Mesothelial cell of epicardium (in vitro differentiated cells): ENCODE measurements around the gene TRIM17. TPM values are rescaled to one million over a fixed set of nuclear protein-coding genes. Genes with fewer than 3 reads are reported as not detected.

Source experiments
- DNase-seq, 2 experiments: peaks; one replicate each; pipeline ENCODE4 v3.0.0; 2021; ENCODE audit warnings: low spot score in 2 of 2; ENCODE audit not compliant: unreplicated experiment in 2 of 2
- H3K27ac Mint-ChIP-seq: 2 replicates; pipeline ENCODE4 v1.8.0; 2021; ENCODE audit warnings: mixed read lengths
- H3K27me3 Mint-ChIP-seq: 2 replicates; pipeline ENCODE4 v1.8.0; 2021; ENCODE audit warnings: low read depth, mixed read lengths
- H3K36me3 Mint-ChIP-seq: 2 replicates; pipeline ENCODE4 v1.8.0; 2021; ENCODE audit warnings: mixed read lengths
- H3K4me1 Mint-ChIP-seq: 2 replicates; pipeline ENCODE4 v1.8.0; 2021; ENCODE audit warnings: mixed read lengths
- H3K4me3 Mint-ChIP-seq: 2 replicates; pipeline ENCODE4 v1.8.0; 2021; ENCODE audit warnings: mild to moderate bottlenecking, moderate library complexity, mixed read lengths
- H3K9me3 Mint-ChIP-seq: 2 replicates; pipeline ENCODE4 v1.8.0; 2021; ENCODE audit warnings: mixed read lengths
- CTCF ChIP-seq: fragments of 200-600 bp; sonication (generic); IDR thresholded peaks from one replicate; pipeline ENCODE4 v1.5.0; 2021; ENCODE audit warnings: antibody characterized with exemption; ENCODE audit not compliant: unreplicated experiment
- total RNA-seq: library from RNA; stranded (reverse); gene quantifications from 3 replicates; pipeline ENCODE4 v1.2.1, GENCODE V29; 2021

TRIM17 gene
- total RNA-seq, 1 donor from 2014 or later, result 30.6 TPM

DNA sequence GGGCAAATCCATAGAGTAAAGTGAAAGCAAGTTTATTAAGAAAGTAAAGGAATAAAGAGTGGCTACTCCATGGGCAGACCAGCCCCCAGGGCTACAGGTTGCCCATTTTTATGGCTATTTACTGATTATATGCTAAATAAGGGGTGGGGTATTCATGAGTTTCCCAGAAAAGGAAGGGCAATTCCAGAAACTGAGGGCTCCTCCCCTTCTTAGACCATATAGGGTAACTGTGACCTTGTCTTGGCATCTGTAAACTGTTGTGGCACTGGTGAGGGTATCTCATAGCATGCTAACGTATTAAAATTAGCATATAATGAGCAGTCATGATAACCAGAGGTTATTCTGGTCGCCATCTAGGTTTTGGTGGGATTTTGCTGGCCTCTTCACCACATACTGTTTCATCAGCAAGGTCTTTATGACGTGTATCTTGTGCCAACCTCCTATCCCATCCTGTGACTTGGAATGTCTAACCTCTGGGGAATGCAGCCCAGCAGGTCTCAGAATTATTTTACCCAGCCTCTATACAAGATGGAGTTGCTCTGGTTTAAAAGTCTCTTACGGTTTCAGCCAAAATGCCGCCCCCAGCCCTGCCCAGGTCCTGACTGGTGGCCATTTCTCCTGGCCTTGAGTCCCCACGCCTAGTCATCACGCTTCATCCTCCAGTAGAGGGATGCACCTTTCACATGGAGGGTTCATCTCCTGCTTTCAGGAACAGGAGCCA lies 982 bp upstream of the TRIM17 start:
- Mint-ChIP-seq H3K36me3 (no peaks in the 10 kb centered on the region), H3K27me3 (no peaks in the 10 kb centered on the region), H3K27ac (peak overlapping the region; percentile 54), H3K4me1 (peaks cover 44% of the 10 kb centered on the region), H3K9me3 (peaks cover 5% of the 10 kb centered on the region), H3K4me3 (peak overlapping the region; percentile 74)
- TF ChIP-seq CTCF, result no peak
- no peak for DNase-seq

DNA sequence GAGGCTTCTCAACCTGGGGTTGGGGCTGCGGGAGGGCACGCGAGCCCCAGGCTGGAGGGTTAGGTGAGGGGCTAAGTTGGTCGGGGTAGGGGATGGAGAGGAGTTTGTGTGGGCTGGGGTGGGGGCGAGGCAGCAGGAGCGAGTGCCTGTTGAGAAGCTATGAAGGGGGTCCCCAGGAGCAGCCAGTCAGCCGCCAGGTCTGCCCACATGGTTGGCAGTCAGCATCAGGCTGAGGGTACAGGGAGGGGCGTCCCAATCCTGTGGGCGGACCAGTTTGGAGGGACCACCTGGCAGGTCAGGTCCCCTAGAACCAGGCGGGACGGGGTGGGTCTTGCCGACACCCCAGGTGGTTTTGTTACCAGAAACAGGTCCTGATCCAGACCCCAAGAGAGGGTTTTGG lies 400 bp upstream of the TRIM17 start:
- Mint-ChIP-seq H3K4me3 (peak overlapping the region; percentile 74), H3K36me3 (no peaks in the 10 kb centered on the region), H3K27me3 (no peaks in the 10 kb centered on the region), H3K9me3 (peaks cover 5% of the 10 kb centered on the region), H3K4me1 (peaks cover 49% of the 10 kb centered on the region), H3K27ac (peak overlapping the region; percentile 54)
- no peak for DNase-seq
- TF ChIP-seq CTCF, result no peak

DNA sequence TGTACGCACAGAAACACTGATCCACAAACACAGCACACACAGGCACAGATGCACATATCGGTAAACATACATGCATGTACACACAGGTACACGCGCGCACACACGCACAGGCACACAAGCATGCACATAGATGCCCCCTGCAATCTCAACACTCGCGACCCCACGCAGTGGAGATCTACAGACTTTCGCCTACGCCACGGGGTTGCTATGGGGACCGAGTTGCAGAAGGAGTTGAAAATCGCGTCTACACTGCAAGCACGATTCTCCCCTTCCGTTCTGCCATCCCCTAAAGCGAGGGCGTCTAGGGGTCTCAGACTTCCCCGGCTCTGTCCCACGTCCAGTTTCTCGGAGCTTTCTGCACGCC lies 826 bp downstream of the TRIM17 start:
- DNase-seq, result no peak
- H3K27ac Mint-ChIP-seq, result peak overlapping the region; percentile 56
- TF ChIP-seq CTCF, result no peak
- peaks cover 5% of the 10 kb centered on the region for H3K9me3 Mint-ChIP-seq
- peaks cover 50% of the 10 kb centered on the region for H3K4me1 Mint-ChIP-seq
- H3K27me3 Mint-ChIP-seq, result no peaks in the 10 kb centered on the region
- H3K36me3 Mint-ChIP-seq, result no peaks in the 10 kb centered on the region
- peak overlapping the region; percentile 64 for H3K4me3 Mint-ChIP-seq

GRCh38 chr1:228415221-228415620 lies 1.4 kb downstream of the TRIM17 start:
- Mint-ChIP-seq H3K4me3 (peak overlapping the region; percentile 64), H3K36me3 (peaks cover 2% of the 10 kb centered on the region), H3K4me1 (peaks cover 53% of the 10 kb centered on the region), H3K9me3 (peaks cover 2% of the 10 kb centered on the region), H3K27ac (peak overlapping the region; percentile 49), H3K27me3 (no peaks in the 10 kb centered on the region)
- TF ChIP-seq CTCF, result no peak
- no peak for DNase-seq

GRCh38 chr1:228414511-228415211 lies 2.0 kb downstream of the TRIM17 start:
- no peak for TF ChIP-seq CTCF
- no peaks in the 10 kb centered on the region for H3K9me3 Mint-ChIP-seq
- H3K4me1 Mint-ChIP-seq, result peaks cover 53% of the 10 kb centered on the region
- H3K27ac Mint-ChIP-seq, result no peak overlapping the region
- no peaks in the 10 kb centered on the region for H3K27me3 Mint-ChIP-seq
- DNase-seq, result no peak
- peak overlapping the region; percentile 64 for H3K4me3 Mint-ChIP-seq
- H3K36me3 Mint-ChIP-seq, result peaks cover 2% of the 10 kb centered on the region
